Epidermal melanocyte (primary cell): Measurements from ENCODE around the gene LRP10.
A peak's percentile ranks its signal among the peaks of the same experiment; 100 is the strongest.

ENCODE experiments used
- DNase-seq: peaks from one replicate; pipeline ENCODE4 v3.0.0; 2011; ENCODE audit warnings: low spot score; ENCODE audit not compliant: insufficient read length

The LRP10 gene

DNA sequence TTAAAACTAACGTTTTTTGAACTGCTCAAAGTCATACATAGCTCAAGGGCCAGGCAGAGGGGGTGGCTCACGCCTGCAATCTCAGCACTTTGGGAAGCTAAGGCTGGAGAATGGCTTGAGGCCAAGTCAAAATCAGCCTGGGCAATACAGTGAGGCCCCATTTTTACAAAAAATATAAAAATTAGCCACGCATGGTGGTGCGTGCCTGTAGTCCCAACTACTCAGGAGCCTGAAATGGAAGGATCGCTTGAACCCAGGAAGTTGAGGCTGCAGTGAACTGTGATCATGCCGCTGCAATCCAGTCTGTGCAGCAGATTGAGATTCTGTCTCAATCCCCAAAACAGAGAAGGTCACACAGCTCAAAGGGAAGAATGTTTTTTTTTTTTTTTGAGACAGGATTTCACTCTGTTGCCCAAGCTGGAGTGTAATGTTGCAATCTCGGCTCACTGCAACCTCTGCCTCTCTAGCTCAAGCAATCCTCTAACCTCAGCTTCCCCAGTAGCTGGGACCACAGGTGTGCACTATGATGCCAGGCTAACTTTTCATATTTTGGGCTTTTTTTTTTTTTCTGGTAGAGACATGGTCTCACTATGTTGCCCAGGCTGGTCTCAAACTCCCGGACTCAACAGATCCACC is 44.5 kb downstream of the LRP10 start:
- no peak for DNase-seq

- peak; percentile 96 for DNase-seq
Measured at GRCh38 chr14:22918804-22919600, 47.5 kb downstream of the LRP10 start, which contains the start of gene RBM23. Gene RBM23, minus strand, starts transcription at chr14:22919149.

DNA sequence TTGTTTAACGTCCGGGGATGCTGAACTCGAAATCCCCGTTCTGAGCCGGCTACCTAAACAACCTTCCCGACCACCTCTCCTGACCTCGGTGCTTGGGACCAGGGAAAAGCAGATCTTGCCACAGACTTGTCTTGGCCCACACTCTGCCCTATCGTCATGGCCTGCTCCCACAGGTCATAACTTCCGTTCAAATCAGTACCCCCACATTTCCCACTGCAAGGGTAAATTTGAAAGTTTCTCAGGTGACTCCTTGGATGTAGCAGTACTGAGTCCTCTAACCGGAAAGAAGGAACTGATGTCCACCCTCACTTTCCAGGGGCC is 48.0 kb downstream of the LRP10 start:
- no peak for DNase-seq

GRCh38 chr14:22920697-22921096 is 49.2 kb downstream of the LRP10 start:
- DNase-seq: no peak

GRCh38 chr14:22922294-22922693 is 50.8 kb downstream of the LRP10 start:
- no peak for DNase-seq

DNA sequence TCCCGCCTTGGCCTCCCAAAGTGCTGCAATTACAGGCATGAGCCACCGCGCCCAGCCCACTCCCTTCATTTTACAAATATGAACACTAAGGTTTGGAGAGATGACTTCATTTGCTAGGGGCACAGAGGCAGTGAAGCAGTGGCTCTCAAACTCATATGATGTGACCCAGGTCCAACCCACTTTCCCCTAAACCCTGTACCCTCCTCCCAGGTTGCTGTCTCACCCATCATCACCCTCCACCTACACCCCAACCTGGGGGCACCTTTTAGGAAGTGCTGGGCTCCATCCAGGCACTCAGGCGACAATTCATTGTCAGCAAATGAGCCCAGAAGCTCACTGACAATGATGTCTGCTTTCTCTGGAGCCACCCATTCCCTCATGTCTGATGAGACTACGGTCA is 52.2 kb downstream of the LRP10 start:
- DNase-seq: no peak

- no peak for DNase-seq
Measured at GRCh38 chr14:22925513-22925912, 54.0 kb downstream of the LRP10 start.

- no peak for DNase-seq
Measured at GRCh38 chr14:22926316-22926715, 54.8 kb downstream of the LRP10 start.

DNA sequence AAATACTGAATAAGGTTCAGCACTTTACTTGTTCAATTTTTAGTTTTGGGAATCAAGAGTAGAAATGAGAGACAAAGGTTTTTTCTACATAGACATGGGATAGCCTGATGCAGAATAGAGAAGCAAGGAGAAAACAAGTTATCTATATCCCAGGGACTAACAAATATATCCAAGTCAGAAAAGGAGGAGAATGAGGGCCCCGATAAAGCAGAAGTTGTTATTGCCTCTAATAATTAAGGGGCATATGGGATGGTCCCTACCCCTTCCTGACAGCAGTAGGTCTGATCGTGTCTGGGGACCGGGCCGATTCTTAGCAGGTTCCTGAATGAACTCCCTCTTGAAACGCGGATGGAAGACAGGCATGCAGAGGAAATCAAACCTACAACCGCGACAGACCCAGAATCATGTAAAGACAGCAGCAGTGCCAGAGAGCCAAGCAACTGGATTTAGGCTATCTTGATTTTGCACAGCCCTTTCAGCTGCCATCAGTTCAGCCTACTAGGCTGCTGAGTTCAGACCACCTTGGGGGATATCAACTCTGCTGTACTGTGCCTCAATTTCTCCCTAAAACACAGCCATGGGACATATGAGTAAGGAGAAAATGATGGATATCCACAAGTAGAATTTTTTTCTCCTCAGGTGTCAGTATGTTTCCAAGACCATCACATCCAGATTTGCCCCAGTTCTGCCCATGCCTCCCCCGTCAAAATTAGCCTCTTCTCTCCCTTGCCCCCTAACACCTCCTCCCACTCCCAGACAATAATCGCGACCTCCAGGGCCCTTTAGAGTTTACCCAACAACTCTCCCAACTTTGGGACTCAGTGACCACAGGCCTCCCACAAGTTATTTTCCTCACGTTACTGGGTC is 56.9 kb downstream of the LRP10 start:
- no peak for DNase-seq

GRCh38 chr14:22929104-22929960 is 57.8 kb downstream of the LRP10 start, which contains the start of gene PRMT5:
Gene PRMT5, minus strand, starts transcription at chr14:22929376. Its CDS starts 15 bp downstream, at chr14:22929361.
- peak; percentile 93 for DNase-seq

DNA sequence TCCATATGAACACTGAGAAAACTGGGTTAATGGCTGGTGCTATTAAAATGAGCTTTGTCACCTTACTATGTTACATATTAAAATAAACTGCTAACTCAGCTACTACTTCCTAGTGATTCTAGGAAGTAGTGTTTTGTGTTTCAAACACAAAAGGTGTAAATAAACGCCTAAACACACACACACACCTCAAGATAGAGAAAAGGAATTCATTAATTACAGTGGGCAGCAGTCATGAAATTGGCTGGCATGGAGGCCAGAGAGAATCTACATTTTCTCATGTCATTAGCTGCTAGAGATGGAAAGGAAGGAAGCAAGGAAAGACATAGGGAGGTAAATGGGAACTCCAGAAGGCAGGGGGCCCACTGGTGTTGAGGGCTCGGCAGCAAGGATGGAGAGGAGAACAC is 58.4 kb downstream of the LRP10 start:
- no peak for DNase-seq
